Activated T-cell treated with anti-CD3 and anti-CD28 coated beads, Interleukin-2, amount 50 U/mL, for 72 hours (primary cell): ENCODE results near the gene TMEM61. TPM values are rescaled to one million over a fixed set of nuclear protein-coding genes. Genes with fewer than 3 reads are reported as not detected.
A peak's percentile ranks its signal among the peaks of the same experiment; 100 is the strongest.

ENCODE experiments used
- ATAC-seq, 2 donors: fragments of 150-1000 bp; cut with Tn5 transposase; replicated peaks in 1 of 2; 2 replicates each; pipeline ENCODE4 v1.10.0; 2021; ENCODE audit warnings: moderate library complexity in 2 of 2, mild to moderate bottlenecking in 1 of 2
- DNase-seq, 2 donors: peaks; one replicate each; pipeline ENCODE4 v3.0.0; 2021 to 2022; ENCODE audit warnings: mixed read lengths in 1 of 2
- H3K27ac Mint-ChIP-seq: one replicate; pipeline ENCODE4 v1.8.0; 2022; ENCODE audit warnings: mild to moderate bottlenecking, moderate library complexity, mixed read lengths
- H3K27me3 Mint-ChIP-seq: one replicate; pipeline ENCODE4 v1.8.0; 2022; ENCODE audit warnings: low read depth, mixed read lengths
- H3K36me3 Mint-ChIP-seq, 2 donors: one replicate each; pipeline ENCODE4 v1.8.0; 2022; ENCODE audit warnings: mixed read lengths in 2 of 2, mild to moderate bottlenecking in 1 of 2; ENCODE audit not compliant: insufficient read depth in 2 of 2
- H3K4me1 Mint-ChIP-seq: one replicate; pipeline ENCODE4 v1.8.0; 2022; ENCODE audit warnings: low read depth, mixed read lengths
- H3K4me3 Mint-ChIP-seq, 2 donors: one replicate each; pipeline ENCODE4 v1.8.0; 2022; ENCODE audit warnings: mild to moderate bottlenecking in 2 of 2, mixed read lengths in 2 of 2, moderate library complexity in 2 of 2
- H3K9me3 Mint-ChIP-seq, 2 donors: one replicate each; pipeline ENCODE4 v1.8.0; 2022; ENCODE audit warnings: mixed read lengths in 2 of 2
- total RNA-seq, 2 donors: library from RNA; stranded (reverse); gene quantifications; one replicate each; pipeline ENCODE4 v1.2.3, GENCODE V29; 2022

Gene TMEM61
- total RNA-seq, 2 donors from 2014 or later = not detected

DNA sequence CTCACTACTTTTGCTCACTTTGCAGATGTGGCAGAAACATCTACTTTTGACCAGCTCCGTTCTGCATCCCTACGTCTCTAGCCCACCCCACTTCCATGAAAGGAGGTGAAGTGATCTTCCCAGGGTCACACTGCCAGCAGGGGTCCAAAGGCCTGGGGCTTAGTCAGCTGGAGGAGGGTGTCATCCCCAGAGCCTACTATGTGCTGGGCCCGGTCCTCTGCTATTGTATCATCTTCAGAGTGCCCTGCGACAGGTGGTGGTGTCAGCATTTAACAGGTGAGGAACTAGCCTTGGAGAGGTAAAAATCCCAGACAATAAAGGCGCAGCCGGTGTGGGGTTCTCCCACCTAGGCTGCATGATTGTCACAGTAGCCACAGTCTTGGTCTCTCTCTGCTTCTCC lies 12.7 kb downstream of the TMEM61 start:
- Mint-ChIP-seq H3K9me3 (no peaks in the 10 kb centered on the region), H3K27ac (no peak overlapping the region), H3K27me3 (peaks cover 35% of the 10 kb centered on the region), H3K36me3 (no peaks in the 10 kb centered on the region), H3K4me1 (peaks cover 24% of the 10 kb centered on the region), H3K4me3 (no peak overlapping the region)
- no peak for ATAC-seq
- no peak for DNase-seq

DNA sequence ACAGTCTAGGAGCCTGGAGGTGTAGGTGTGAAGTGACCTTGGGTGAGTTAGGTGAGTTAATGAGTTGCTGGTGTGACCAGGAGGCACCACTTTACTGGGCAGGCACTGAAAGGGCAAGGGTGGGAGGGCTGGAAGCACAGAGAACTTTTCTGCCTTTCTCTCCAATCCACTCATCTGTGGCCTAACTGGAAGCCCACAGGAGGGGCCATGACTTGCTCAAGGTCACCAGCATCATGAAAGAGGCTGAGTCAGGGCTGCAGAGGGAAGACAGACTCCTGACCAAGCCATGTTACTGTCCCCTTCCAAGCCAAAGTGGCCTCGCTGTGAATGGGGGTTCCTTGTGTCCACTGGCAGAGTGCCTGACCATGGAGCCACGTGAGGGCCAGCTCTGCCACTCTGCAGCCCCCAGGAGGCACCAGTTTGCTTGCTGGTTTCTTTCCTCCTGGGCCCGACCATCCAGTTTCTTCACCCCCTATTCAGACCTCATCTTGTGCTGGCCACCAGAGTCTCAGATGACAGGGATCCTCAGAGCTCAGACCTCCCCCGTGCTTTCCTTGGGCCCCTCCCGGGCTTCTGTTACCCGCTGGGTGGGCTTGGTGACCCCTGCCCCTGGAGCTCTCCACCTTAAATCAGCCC lies 14.0 kb downstream of the TMEM61 start:
- peaks cover 35% of the 10 kb centered on the region for H3K27me3 Mint-ChIP-seq
- no peaks in the 10 kb centered on the region for H3K9me3 Mint-ChIP-seq
- no peak overlapping the region for H3K4me3 Mint-ChIP-seq
- H3K36me3 Mint-ChIP-seq = no peaks in the 10 kb centered on the region
- peaks cover 24% of the 10 kb centered on the region for H3K4me1 Mint-ChIP-seq
- DNase-seq (no peak), ATAC-seq (no peak)
- no peak overlapping the region for H3K27ac Mint-ChIP-seq

DNA sequence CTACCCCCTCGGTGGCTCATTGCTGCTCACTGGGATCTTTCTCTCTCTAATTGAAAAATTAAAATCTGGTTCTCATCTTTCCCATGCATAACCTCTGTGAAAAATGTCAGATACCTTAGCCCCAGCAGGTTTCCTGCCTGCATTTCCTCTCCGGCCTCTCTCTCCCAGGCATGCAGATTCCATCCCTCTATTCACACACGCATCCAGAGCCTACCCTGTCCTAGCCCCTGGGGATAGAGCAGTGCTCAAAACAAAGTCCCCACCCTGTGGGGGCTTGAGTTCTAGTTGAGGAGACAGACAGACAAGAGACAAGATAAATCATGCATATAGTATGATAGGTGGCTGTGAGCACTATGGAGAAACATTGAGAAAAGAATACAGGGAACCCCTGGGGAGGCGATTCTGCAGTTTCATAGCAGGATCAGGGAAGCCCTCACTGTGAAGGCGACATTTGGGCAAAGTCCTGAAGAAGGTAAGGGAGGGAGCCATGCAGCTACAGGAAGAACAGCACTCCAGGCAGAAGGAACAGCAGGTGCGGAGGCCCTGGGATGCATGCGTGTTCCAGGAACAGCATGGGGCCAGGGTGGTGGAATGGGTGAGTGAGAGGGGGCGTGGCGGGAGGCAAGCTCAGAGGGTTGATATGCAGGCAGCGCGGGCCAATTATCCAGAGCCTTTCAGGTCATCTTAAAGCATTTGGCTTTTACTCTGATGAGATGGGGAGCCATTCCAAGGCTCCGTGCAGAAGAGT lies 14.8 kb downstream of the TMEM61 start:
- H3K9me3 Mint-ChIP-seq = no peaks in the 10 kb centered on the region
- peaks cover 24% of the 10 kb centered on the region for H3K4me1 Mint-ChIP-seq
- H3K27me3 Mint-ChIP-seq = peaks cover 35% of the 10 kb centered on the region
- H3K27ac Mint-ChIP-seq = no peak overlapping the region
- ATAC-seq = no peak
- DNase-seq = no peak
- H3K36me3 Mint-ChIP-seq = no peaks in the 10 kb centered on the region
- H3K4me3 Mint-ChIP-seq = peak overlapping the region; percentile 17 to 64

DNA sequence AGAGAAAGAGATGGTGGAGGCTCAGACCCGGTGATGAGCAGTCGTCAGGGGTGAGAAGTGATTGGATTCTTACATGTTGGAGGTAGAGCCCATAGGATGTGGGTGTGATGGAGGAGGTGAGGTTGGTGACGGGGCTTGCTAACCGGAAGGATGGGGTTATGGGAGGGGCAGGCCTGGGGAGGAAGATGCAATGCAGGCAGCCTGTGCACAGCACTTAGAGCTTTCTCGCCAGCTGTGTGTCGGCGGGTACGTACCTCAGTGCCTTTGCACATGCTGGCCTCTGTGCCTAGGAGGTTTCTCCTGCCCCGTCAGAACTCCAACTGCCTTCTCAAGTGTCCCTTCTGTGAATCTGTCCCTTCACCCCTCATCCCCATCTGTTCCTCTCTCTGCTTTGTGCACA lies 15.4 kb downstream of the TMEM61 start:
- Mint-ChIP-seq H3K36me3 (no peaks in the 10 kb centered on the region), H3K9me3 (no peaks in the 10 kb centered on the region), H3K4me3 (peak overlapping the region; percentile 39 to 64), H3K27me3 (peaks cover 35% of the 10 kb centered on the region), H3K27ac (no peak overlapping the region), H3K4me1 (peaks cover 24% of the 10 kb centered on the region)
- DNase-seq = peak; percentile 25 to 50
- peak; percentile 56 to 76 for ATAC-seq

DNA sequence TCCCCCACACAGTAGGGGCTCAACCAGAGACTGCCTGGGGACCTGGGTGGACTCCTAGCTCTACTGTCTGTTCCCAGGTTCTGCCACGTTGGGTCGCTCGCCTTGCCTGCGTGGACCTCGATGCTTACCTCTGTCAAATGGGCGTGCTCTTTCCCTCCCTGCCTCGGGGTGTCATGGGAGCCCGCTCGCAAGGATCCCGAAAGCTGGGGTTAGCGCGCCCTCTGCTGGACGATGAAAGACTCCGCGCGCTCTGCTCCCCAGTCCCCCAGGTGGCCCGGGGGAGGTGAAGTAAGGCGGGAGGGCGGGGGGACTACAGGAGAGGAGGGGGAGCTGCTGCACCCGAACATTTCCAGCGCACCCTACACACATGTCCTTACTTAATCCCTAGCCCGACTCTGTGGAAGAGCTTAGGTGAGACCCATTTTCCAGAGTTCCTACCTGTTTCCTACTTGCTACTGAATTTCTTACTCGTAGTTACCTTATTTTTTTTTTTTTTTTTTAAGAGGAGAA lies 16.0 kb downstream of the TMEM61 start:
- peak; percentile 81 to 89 for DNase-seq
- Mint-ChIP-seq H3K4me3 (peak overlapping the region; percentile 39 to 64), H3K4me1 (peaks cover 24% of the 10 kb centered on the region), H3K9me3 (no peaks in the 10 kb centered on the region), H3K27me3 (peaks cover 35% of the 10 kb centered on the region), H3K36me3 (no peaks in the 10 kb centered on the region), H3K27ac (no peak overlapping the region)
- ATAC-seq = peak; percentile 90 to 91

DNA sequence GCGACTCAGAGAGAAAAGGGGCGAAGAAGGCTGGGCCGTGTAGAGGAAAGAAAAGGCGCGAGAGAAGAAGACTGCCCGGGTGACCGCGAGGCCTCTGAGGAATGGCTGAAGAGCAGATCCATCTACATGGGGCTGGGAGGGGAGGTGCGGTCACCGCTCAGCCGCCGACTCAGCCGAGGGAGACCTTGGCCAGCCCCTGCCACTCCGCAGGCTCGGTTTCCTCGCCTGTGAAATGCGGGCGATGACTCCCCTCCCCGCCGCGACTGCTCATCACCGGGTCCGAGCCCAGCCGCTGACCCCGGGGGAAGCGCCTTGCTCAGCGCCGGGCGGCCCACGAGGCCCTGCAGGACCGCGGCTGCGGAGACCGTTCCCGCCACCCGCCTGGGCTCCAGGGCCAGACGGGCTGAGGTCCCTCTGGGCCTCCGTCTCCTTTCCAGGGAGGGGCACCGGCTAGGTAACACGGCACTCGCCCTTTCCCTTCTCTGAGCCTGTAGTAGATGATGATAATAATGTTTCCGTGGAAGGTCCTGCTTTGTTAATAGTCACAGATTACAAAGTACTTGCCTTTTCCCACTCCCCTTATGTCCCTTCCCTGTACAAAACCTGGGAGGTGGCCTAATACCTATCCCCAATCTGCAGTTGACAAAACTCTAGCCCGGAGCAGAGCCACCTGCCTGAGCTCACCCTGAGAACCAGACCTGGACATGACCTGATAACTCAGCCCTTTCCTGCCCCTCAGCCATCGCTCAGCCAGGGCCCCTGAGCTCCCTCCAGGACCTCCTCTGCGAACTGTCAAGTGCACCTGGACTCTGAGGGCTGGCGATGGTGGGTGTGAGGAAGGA lies 16.7 kb downstream of the TMEM61 start:
- Mint-ChIP-seq H3K4me3 (peak overlapping the region; percentile 40 to 64), H3K36me3 (no peaks in the 10 kb centered on the region), H3K9me3 (no peaks in the 10 kb centered on the region), H3K27me3 (peaks cover 35% of the 10 kb centered on the region), H3K4me1 (peaks cover 24% of the 10 kb centered on the region), H3K27ac (no peak overlapping the region)
- DNase-seq = peak in 1 of 2 donors; percentile 7
- peak; percentile 25 to 46 for ATAC-seq

- Mint-ChIP-seq H3K27ac (no peak overlapping the region), H3K4me3 (peak overlapping the region in 1 of 2 donors; percentile 64), H3K36me3 (no peaks in the 10 kb centered on the region), H3K27me3 (peaks cover 35% of the 10 kb centered on the region), H3K9me3 (no peaks in the 10 kb centered on the region), H3K4me1 (peaks cover 24% of the 10 kb centered on the region)
- DNase-seq (no peak), ATAC-seq (no peak)
Measured at GRCh38 chr1:54997711-54997986, 17.2 kb downstream of the TMEM61 start.

DNA sequence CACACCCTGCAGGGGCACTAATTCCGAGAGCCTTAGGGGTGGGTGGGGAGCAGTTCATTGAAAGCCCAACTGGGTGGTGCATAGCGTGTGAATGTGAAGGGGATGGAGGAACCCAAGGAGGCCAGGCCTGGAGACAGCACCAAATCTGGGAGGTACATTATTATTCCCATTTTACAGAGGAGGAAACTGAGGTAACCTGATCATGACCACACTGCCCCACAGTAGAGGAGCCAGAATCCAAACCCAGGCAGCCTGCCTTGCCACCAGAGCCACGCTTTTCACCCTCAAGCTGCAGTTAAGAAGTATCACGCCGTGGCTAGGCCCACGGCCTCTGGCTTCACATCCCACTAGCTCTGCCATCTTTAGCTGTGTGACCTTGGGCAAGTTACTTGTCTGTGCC lies 17.7 kb downstream of the TMEM61 start:
- DNase-seq (no peak), ATAC-seq (no peak)
- Mint-ChIP-seq H3K9me3 (no peaks in the 10 kb centered on the region), H3K4me1 (peaks cover 24% of the 10 kb centered on the region), H3K4me3 (no peak overlapping the region), H3K36me3 (no peaks in the 10 kb centered on the region), H3K27ac (no peak overlapping the region), H3K27me3 (peaks cover 35% of the 10 kb centered on the region)

DNA sequence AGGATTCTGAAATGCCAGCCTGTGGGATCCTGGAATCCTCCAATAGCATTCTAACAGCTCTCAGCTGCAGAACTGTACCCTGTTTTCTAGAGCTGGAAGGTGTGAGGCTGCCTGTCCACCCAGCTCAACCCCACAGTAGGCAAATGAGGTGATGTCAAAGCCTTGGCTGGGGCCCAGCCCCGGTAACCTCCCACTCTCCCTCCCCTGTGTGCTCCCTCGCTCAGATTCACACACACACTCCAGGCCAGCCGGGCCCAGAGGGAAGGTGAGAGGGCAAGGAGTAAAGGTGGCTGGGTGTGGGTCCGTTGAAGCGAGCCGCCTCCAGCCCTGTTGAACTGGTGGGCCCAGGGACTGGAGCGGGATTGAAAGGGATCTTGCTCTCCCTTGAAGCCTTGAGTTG lies 18.2 kb downstream of the TMEM61 start, which contains the start of gene BSND:
Gene BSND (plus strand): TSS at position 257 of the 400 bp plus-strand sequence. CDS start 254 bp downstream, outside the sequence.
- DNase-seq (no peak), ATAC-seq (no peak)
- H3K27me3 Mint-ChIP-seq = peaks cover 35% of the 10 kb centered on the region
- peaks cover 24% of the 10 kb centered on the region for H3K4me1 Mint-ChIP-seq
- H3K36me3 Mint-ChIP-seq = no peaks in the 10 kb centered on the region
- H3K9me3 Mint-ChIP-seq = no peaks in the 10 kb centered on the region
- H3K27ac Mint-ChIP-seq = no peak within 1 kb of the TSS
- H3K4me3 Mint-ChIP-seq = no peak within 1 kb of the TSS

DNA sequence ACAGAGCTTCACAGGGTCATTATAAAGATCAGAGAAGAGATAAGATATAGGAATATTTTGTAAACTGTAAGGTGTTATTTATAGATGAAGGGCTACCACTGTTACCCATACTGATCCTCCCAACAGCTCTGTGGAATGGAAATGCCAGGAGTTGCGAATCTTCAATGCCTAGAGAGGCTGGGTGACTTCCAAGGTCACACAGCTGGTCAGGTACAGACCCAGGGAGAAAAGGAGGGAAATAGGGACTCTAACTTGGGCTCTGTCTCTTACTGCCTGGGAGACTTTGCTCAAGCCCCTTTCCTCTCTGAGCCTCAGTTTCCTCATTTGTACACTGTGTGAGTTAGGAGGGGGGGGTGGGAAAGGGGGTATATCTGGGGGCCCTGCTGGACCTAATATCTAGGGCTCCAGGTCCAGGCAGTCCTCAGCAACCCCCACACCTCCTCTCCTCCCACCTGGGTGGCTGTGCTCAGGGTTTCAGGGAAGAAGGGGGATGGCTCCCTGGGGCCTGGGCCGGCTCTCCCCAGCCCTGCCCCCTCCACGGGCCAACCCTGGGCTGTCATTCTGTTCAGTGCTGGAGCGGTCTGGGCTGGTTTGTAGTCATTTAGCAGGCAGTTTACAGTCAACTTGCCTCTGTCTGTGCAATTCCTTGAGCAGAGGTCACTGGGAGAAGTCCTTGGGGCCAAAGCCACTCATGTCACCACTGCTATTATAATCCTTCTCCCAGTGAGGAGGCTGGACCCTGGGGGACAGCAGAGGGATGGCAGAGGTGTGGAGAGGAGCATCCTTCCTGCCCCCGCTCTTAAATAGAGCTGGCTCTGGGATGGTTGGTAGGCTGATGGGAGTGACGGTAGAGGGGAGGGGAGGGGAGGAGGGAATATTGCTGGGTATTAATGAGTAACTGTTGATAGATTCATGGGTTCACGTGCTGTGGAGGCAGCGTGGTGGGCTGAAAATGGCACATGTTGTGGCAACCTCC lies 20.0 kb downstream of the TMEM61 start:
- H3K9me3 Mint-ChIP-seq = no peaks in the 10 kb centered on the region
- H3K4me1 Mint-ChIP-seq = peaks cover 18% of the 10 kb centered on the region
- no peak overlapping the region for H3K4me3 Mint-ChIP-seq
- no peak for DNase-seq
- peaks cover 26% of the 10 kb centered on the region for H3K27me3 Mint-ChIP-seq
- ATAC-seq = no peak
- H3K27ac Mint-ChIP-seq = no peak overlapping the region
- no peaks in the 10 kb centered on the region for H3K36me3 Mint-ChIP-seq

DNA sequence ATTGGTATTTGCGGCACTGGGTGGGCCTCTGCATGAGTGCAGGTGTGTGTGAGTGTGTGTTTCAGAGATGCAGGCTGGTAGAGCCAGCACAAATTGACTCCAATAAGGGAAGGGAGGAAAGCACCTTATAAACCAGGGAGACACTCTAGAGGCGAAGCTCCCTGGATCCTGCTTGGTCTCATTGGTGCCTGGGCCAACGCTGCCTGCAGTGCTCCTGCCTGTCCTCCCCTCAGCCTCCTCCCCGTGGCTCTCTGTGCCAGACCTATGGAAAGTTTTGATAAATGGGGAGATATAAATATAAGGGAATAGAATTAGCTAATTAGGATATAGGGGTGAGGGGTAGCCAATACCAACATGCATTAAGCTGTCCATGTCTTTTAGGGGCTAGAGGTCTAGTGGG lies 20.9 kb downstream of the TMEM61 start:
- Mint-ChIP-seq H3K36me3 (no peaks in the 10 kb centered on the region), H3K4me3 (no peak overlapping the region), H3K9me3 (no peaks in the 10 kb centered on the region), H3K4me1 (peaks cover 9% of the 10 kb centered on the region), H3K27ac (no peak overlapping the region), H3K27me3 (peaks cover 17% of the 10 kb centered on the region)
- DNase-seq (no peak), ATAC-seq (no peak)

GRCh38 chr1:55002686-55003085 lies 22.3 kb downstream of the TMEM61 start:
- Mint-ChIP-seq H3K27me3 (peaks cover 3% of the 10 kb centered on the region), H3K4me1 (no peaks in the 10 kb centered on the region), H3K27ac (no peak overlapping the region), H3K9me3 (no peaks in the 10 kb centered on the region), H3K4me3 (no peak overlapping the region), H3K36me3 (no peaks in the 10 kb centered on the region)
- ATAC-seq (no peak), DNase-seq (no peak)
